ENCODE data around the gene CLK2. TPM values are rescaled to one million over a fixed set of nuclear protein-coding genes. Genes with fewer than 3 reads are reported as not detected.

CLK2 gene
- total and polyA plus RNA-seq, 2 of the 13 experiments (the other 11 are each of a cell fraction or from before 2014, with no cell fraction given): 20.1 to 73.5 TPM

DNA sequence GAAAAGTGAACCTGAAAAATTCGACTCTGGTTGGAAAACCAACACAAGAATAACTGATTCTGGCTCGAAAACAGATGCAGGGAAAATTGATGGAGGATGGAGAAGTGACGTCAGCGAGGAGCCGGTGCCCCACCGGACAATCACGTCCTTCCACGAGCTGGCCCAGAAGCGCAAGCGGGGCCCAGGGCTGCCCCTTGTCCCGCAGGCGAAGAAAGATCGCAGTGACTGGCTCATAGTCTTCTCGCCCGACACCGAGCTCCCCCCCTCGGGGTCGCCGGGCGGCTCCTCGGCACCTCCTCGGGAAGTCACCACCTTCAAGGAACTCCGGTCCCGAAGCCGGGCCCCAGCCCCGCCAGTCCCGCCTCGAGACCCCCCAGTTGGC is 49.3 kb upstream of the CLK2 start:
- peak overlapping the region; percentile 46; the same call in 1 of the 2 replicates for H3K9ac ChIP-seq (ENCODE audit: insufficient read depth, low read depth, low read length)
- H2AFZ ChIP-seq (ENCODE audit: low read length): no peak overlapping the region
- H3K27ac ChIP-seq (ENCODE audit: extremely low read length, insufficient read depth, low read length): peak overlapping the region; percentile 37
- BruUV-seq (replicated peaks): TSS peak; percentile 37
- H4K20me1 ChIP-seq (ENCODE audit: insufficient read depth, low read length): no peaks in the 10 kb centered on the region; the same call in none of the 2 replicates
- 5% methylated on average over 14 of the region's 28 CpGs for WGBS (ENCODE audit: low lambda C conversion rate)
- peaks cover 5% of the 10 kb centered on the region for H3K79me2 ChIP-seq (ENCODE audit: insufficient read depth, low read length)
- ATAC-seq (no peak), FAIRE-seq (no peak), DNase-seq (ENCODE audit: low spot score) (no peak)
- peaks cover 8 to 31% of the 10 kb centered on the region in 2 experiments; a peak in 4 of 5 replicates for H3K36me3 ChIP-seq (replicated peaks in 1 of 2; ENCODE audit: control insufficient read depth in 1 of 2, insufficient read depth in 2 of 2, low read length in 2 of 2)
- H3K27me3 ChIP-seq (ENCODE audit: control insufficient read depth in 1 of 2, insufficient read depth in 2 of 2, low read length in 2 of 2): no peaks in the 10 kb centered on the region; a peak in 1 of 5 replicates
- TF ChIP-seq CREB1 (IDR thresholded peaks at IDR 0.05) (peak; percentile 89), CREB1 (CRISPR knock-in tag; IDR thresholded peaks at IDR 0.05) (no peak), ZNF160 (CRISPR knock-in tag; IDR thresholded peaks at IDR 0.05) (no peak), KDM5B (CRISPR knock-in tag; IDR thresholded peaks at IDR 0.05; ENCODE audit: borderline replicate concordance) (peak; percentile 8; the same call in 1 of the 2 replicates), ZFP82 (CRISPR knock-in tag; IDR thresholded peaks at IDR 0.05; ENCODE audit: borderline replicate concordance) (peak; percentile 72; the same call in 1 of the 2 replicates), ATF7 (IDR thresholded peaks at IDR 0.05) (peak; percentile 76), ATF7 (CRISPR knock-in tag; IDR thresholded peaks at IDR 0.05) (no peak)
- H3K9me3 ChIP-seq (ENCODE audit: low read length): no peaks in the 10 kb centered on the region
- peak overlapping the region; percentile 80 to 94 (median 81); a peak in 5 of 6 replicates for H3K4me3 ChIP-seq (replicated peaks in 1 of 3; ENCODE audit: insufficient read depth in 1 of 3, low read depth in 2 of 3, low read length in 3 of 3)
- H3K4me1 ChIP-seq (ENCODE audit: insufficient read depth, low read length): peaks cover 35% of the 10 kb centered on the region
- POLR2A ChIA-PET: interaction anchor here (1.0 to 4.3 kb wide), 5 partner anchors 15 to 71 kb away, joined by 3 to 38 read pairs (median 12); partner anchors contain the start of genes CLK2, FDPS, PKLR and SCAMP3
- peak overlapping the region; percentile 80 for H3K4me2 ChIP-seq (ENCODE audit: low read depth, low read length)
- intact Hi-C loops (cut with micrococcal nuclease; ENCODE audit: unreplicated experiment): loop anchor here (5.0 kb wide), 3 partner anchors 45 to 270 kb away; partner anchors contain the start of genes HCN3, MTX1 and THBS3
- CTCF ChIA-PET (ENCODE audit: low intra/inter-chr PET ratio, low total read pairs): interaction anchor here (1.1 to 4.5 kb wide), 4 partner anchors 42 to 71 kb away, joined by 3 to 71 read pairs (median 12); partner anchors contain the start of gene HCN3
- in situ Hi-C loops (cut with HindIII; ENCODE audit: extremely low pct_ligation_motif_present, low pct_unique_long_range_greater_than_20kb): no loop called here

Data from HepG2 (cell line).